GM12873 (cell line): Measurements from ENCODE around the gene GAPVD1.

Experiments
- CTCF ChIP-seq: IDR thresholded peaks from 2 replicates; pipeline ENCODE4 v1.5.1; 2012; ENCODE audit warnings: low read depth, mild to moderate bottlenecking, moderate library complexity, low read length, control low read depth; ENCODE audit not compliant: insufficient read depth; ENCODE audit errors: missing control alignments

GAPVD1 gene

GRCh38 chr9:125332527-125332926, 70.9 kb downstream of the GAPVD1 start:
- no peak for TF ChIP-seq CTCF

- no peak for TF ChIP-seq CTCF
Observed at GRCh38 chr9:125337236-125337635, 75.6 kb downstream of the GAPVD1 start.

GRCh38 chr9:125338929-125339328, 77.3 kb downstream of the GAPVD1 start:
- no peak for TF ChIP-seq CTCF

GRCh38 chr9:125341566-125341965, 79.9 kb downstream of the GAPVD1 start:
- TF ChIP-seq CTCF: no peak

- no peak for TF ChIP-seq CTCF
Observed at GRCh38 chr9:125343518-125344275, 82.1 kb downstream of the GAPVD1 start.

- TF ChIP-seq CTCF: no peak
Observed at GRCh38 chr9:125346080-125346732, 84.6 kb downstream of the GAPVD1 start.

GRCh38 chr9:125355601-125356000, 94.0 kb downstream of the GAPVD1 start:
- no peak for TF ChIP-seq CTCF
